Vagina (tissue), 2 donors: ENCODE data around the gene LRRC38. TPM values are rescaled to one million over a fixed set of nuclear protein-coding genes. Genes with fewer than 3 reads are reported as not detected.

ENCODE experiments used
- DNase-seq, 2 donors: peaks; one replicate each; pipeline ENCODE4 v3.0.0-alpha.2; 2017; ENCODE audit errors: extremely low spot score in 2 of 2
- H3K27ac ChIP-seq: fragments of 200-600 bp; sonication (generic); one replicate; pipeline ENCODE4 v1.5.1; 2019
- H3K27me3 ChIP-seq: fragments of 200-600 bp; sonication (generic); one replicate; pipeline ENCODE4 v1.5.1; 2019
- H3K36me3 ChIP-seq, 2 donors: fragments of 200-600 bp; sonication (generic); one replicate each; pipeline ENCODE4 v1.5.1; 2017 to 2019
- H3K4me1 ChIP-seq: fragments of 200-600 bp; sonication (generic); one replicate; pipeline ENCODE4 v1.5.1; 2019
- H3K4me3 ChIP-seq, 2 donors: fragments of 200-600 bp; sonication (generic); 1 replicate in 1 of 2; 2 replicates in 1 of 2; pipeline ENCODE4 v1.5.1; 2016 to 2019
- H3K9me3 ChIP-seq: fragments of 200-600 bp; sonication (generic); one replicate; pipeline ENCODE4 v1.5.1; 2019
- POLR2A ChIP-seq, 2 donors: fragments of 450-650 bp; IDR thresholded peaks; one replicate each; pipeline ENCODE4 v1.6.1; 2017; ENCODE audit warnings: antibody characterized with exemption in 2 of 2, mild to moderate bottlenecking in 2 of 2, moderate library complexity in 2 of 2
- POLR2AphosphoS5 ChIP-seq, 2 donors: sonication (generic); formaldehyde crosslinking; IDR thresholded peaks; one replicate each; pipeline ENCODE4 v1.9.0; 2017; ENCODE audit warnings: antibody characterized with exemption in 2 of 2, mild to moderate bottlenecking in 2 of 2, low read depth in 1 of 2; ENCODE audit not compliant: insufficient read depth in 1 of 2
- intact Hi-C: fragments of 100-400 bp; cut with DNase I; formaldehyde crosslinking; loops from one replicate; pipeline ENCODE4 v1.15.1; 2023
- total RNA-seq: library from RNA; depleted of rRNA; stranded (reverse); fragments of >200 nt; gene quantifications from one replicate; pipeline ENCODE4 v1.2.3, GENCODE V29; 2016
- TF ChIP-seq, protein P1 (sequence below), 3 experiments: fragments of 450-650 bp in 2 of 3; fragments of 200-600 bp in 1 of 3; sonication (generic) in 1 of 3; IDR thresholded peaks; one replicate each; pipeline ENCODE4 v1.5.1; 2017 to 2019; ENCODE audit warnings: antibody characterized with exemption in 3 of 3, mild to moderate bottlenecking in 2 of 3, moderate library complexity in 2 of 3

Gene LRRC38
- total RNA-seq, 1 donor from 2014 or later, result 2.5 TPM

DNA sequence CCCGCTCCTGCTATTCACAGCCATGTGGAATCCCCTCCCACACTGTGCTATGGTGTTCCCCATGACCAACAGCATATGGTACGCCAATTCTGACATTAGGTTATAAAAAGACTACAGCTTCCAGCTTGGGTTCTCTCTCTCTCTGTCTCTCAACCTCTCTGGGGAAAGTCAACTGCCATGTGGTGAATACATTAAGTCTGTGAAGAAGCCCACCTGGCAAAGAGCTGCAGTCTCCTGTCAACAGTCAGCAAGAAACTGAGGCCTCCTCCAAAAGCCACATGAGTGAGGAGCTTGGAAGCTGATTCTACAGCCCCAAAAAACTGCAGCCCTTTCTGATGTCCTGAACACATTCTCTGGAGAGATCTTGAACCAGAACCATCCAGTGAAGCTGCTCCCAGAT lies 25.0 kb upstream of the LRRC38 start:
- DNase-seq, result no peak
- Histone ChIP-seq H3K4me3 (no peak overlapping the region), H3K27me3 (no peaks in the 10 kb centered on the region), H3K4me1 (peaks cover 7% of the 10 kb centered on the region), H3K9me3 (no peaks in the 10 kb centered on the region), H3K27ac (no peak overlapping the region), H3K36me3 (no peaks in the 10 kb centered on the region)
- no peak for TF ChIP-seq POLR2AphosphoS5 (IDR thresholded peaks at IDR 0.05; ENCODE audit: insufficient read depth in 1 of 2, low read depth in 1 of 2)
- intact Hi-C loops, result no loop called here

DNA sequence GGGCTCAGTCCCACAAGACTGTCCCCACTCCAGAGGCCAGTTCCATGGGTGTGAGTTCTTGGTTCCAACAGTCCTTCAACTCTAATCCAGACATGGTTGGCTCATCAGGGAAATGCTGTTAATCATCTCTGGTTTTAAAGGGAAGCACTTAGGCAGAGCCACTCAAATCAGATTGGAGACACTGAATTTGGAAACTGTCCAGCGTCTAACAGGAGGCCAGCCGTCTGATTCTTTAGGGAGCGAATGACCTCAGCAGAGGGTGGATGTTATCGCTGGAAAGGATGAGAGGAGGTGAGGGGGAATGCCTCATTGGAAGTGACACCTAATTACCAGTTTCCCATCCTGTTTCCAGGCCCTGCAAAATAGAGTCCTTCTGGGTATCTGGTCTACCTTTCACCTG lies 22.8 kb upstream of the LRRC38 start:
- H3K27ac ChIP-seq, result no peak overlapping the region

DNA sequence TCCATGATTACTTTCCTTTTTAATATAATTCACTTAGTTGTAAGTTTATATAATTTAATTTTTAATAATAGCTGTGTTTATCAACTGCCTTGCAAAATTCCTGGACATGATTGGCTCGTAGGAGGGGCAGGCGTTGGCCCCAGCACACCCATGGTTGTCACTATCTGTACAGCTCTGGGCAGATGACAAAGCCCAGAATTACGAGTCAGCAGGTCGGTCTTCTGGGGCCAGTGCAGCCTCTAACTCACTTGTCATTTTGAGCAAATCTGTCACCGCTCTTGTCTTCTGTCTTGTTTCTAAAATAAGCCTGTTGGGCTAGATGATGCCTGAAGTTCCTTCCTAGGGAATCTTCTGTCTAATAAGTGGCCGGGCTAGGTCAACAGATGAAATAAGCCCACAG lies 21.4 kb upstream of the LRRC38 start:
- intact Hi-C loops, result no loop called here
- no peak for DNase-seq
- no peaks in the 10 kb centered on the region for H3K27me3 ChIP-seq
- no peaks in the 10 kb centered on the region for H3K9me3 ChIP-seq
- H3K36me3 ChIP-seq, result no peaks in the 10 kb centered on the region
- H3K4me1 ChIP-seq, result no peaks in the 10 kb centered on the region
- TF ChIP-seq, protein P1, sequence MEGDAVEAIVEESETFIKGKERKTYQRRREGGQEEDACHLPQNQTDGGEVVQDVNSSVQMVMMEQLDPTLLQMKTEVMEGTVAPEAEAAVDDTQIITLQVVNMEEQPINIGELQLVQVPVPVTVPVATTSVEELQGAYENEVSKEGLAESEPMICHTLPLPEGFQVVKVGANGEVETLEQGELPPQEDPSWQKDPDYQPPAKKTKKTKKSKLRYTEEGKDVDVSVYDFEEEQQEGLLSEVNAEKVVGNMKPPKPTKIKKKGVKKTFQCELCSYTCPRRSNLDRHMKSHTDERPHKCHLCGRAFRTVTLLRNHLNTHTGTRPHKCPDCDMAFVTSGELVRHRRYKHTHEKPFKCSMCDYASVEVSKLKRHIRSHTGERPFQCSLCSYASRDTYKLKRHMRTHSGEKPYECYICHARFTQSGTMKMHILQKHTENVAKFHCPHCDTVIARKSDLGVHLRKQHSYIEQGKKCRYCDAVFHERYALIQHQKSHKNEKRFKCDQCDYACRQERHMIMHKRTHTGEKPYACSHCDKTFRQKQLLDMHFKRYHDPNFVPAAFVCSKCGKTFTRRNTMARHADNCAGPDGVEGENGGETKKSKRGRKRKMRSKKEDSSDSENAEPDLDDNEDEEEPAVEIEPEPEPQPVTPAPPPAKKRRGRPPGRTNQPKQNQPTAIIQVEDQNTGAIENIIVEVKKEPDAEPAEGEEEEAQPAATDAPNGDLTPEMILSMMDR (IDR thresholded peaks at IDR 0.05), result no peak
- TF ChIP-seq POLR2AphosphoS5 (IDR thresholded peaks at IDR 0.05; ENCODE audit: insufficient read depth in 1 of 2, low read depth in 1 of 2), result no peak
- TF ChIP-seq POLR2A (IDR thresholded peaks at IDR 0.05), result no peak
- H3K4me3 ChIP-seq, result no peak overlapping the region
- no peak overlapping the region for H3K27ac ChIP-seq

More for the DNA sequence above, 22.8 kb upstream of the LRRC38 start:
- TF ChIP-seq POLR2A (IDR thresholded peaks at IDR 0.05) (no peak), POLR2AphosphoS5 (IDR thresholded peaks at IDR 0.05; ENCODE audit: insufficient read depth in 1 of 2, low read depth in 1 of 2) (no peak)
- TF ChIP-seq, protein P1 (IDR thresholded peaks at IDR 0.05), result no peak
- intact Hi-C loops, result no loop called here
- Histone ChIP-seq H3K9me3 (no peaks in the 10 kb centered on the region), H3K36me3 (no peaks in the 10 kb centered on the region), H3K4me1 (no peaks in the 10 kb centered on the region), H3K27me3 (no peaks in the 10 kb centered on the region), H3K4me3 (no peak overlapping the region)
- DNase-seq, result no peak

DNA sequence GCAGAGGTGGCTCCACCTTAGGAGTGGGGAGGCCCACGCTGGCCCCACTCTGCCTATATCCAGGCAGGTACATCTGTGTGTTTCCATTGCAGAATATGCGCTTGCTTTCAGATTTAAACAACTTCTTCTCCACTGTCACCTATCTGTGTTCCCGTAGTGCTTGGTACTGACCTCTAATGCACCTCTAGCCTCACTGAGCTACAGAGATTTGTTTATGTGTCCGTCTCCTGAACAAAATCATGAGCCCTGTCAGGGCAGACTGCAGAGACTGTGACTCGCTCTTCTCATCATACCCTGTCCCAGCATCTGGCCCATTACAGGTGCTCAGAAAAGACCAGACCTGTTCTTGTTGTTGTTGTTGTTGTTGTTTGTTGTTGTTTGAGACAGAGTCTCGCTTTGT lies 14.5 kb upstream of the LRRC38 start:
- no peak for TF ChIP-seq POLR2AphosphoS5 (IDR thresholded peaks at IDR 0.05; ENCODE audit: insufficient read depth in 1 of 2, low read depth in 1 of 2)
- TF ChIP-seq POLR2A (IDR thresholded peaks at IDR 0.05), result no peak
- TF ChIP-seq, protein P1 (IDR thresholded peaks at IDR 0.05), result no peak
- no peak overlapping the region for H3K4me3 ChIP-seq
- DNase-seq, result no peak

DNA sequence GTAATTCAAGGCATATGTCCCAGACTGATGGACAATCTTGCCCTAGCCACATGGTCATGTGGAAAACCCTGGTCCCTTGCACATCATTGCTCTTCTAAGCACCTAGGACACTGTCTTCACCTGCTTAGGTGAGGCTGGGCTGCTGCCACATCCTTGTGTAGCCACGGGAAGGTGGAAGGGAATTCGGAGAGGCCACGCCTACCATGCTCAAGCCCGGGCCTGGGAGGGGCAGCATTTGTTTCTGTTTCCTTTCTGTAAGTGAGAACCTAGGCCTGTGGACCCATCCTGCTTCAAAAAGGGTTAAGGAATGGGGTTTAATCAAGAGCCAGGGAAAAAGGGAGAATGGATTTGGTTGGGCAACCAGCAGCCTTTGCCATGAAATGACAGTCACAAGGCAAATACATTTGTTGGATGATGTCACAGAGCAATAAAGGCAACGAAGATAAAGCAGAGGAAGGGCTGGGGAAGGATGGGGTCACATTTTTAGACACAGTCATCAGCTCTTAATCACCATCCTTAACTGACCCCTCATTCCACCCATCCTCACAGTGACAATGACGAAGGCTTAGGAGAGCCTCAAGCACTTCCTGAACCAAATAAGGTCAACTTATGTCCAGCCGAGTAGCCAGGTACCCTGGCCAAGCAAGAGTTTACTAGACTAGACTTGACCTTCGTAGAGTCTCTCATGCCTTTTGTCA lies 10.1 kb upstream of the LRRC38 start:
- no peak overlapping the region for H3K27ac ChIP-seq
- no peaks in the 10 kb centered on the region for H3K36me3 ChIP-seq
- no peak overlapping the region for H3K4me3 ChIP-seq
- no peaks in the 10 kb centered on the region for H3K27me3 ChIP-seq
- no peaks in the 10 kb centered on the region for H3K4me1 ChIP-seq
- TF ChIP-seq POLR2AphosphoS5 (IDR thresholded peaks at IDR 0.05; ENCODE audit: insufficient read depth in 1 of 2, low read depth in 1 of 2) (no peak), POLR2A (IDR thresholded peaks at IDR 0.05) (no peak)
- TF ChIP-seq, protein P1 (IDR thresholded peaks at IDR 0.05), result no peak
- no peaks in the 10 kb centered on the region for H3K9me3 ChIP-seq
- no peak for DNase-seq
- intact Hi-C loops, result no loop called here

More for the DNA sequence above, 14.5 kb upstream of the LRRC38 start:
- Histone ChIP-seq H3K9me3 (no peaks in the 10 kb centered on the region), H3K4me1 (no peaks in the 10 kb centered on the region), H3K36me3 (no peaks in the 10 kb centered on the region), H3K27ac (no peak overlapping the region), H3K27me3 (no peaks in the 10 kb centered on the region)
- intact Hi-C loops, result no loop called here
